H1 (cell line): ENCODE measurements around the gene GPR139. TPM values are rescaled to one million over a fixed set of nuclear protein-coding genes. Genes with fewer than 3 reads are reported as not detected.

Experiments used
- CTCF ChIA-PET: fragments of 300-600 bp; sonication (Branson Sonifier 250); formaldehyde crosslinking; loops from one replicate; lab custom pipeline; 2021; ENCODE audit not compliant: partially characterized antibody; lab: Charles Lee
- POLR2A ChIA-PET: fragments of 300-600 bp; sonication (Branson Sonifier 250); formaldehyde crosslinking; loops from one replicate; lab custom pipeline; 2021; ENCODE audit warnings: inconsistent platforms; ENCODE audit not compliant: partially characterized antibody; lab: Charles Lee
- DNase-seq, 2 experiments: peaks; one replicate each; pipeline versions ENCODE4 v3.0.0 to v3.0.0-alpha.2; 2010 to 2022; ENCODE audit warnings: low spot score in 2 of 2, low read depth in 1 of 2, mixed read lengths in 1 of 2
- FAIRE-seq: peaks from 2 replicates; lab custom pipeline; 2011; peaks lifted over from hg19 to GRCh38; lab: Jason Lieb, UNC
- H2AFZ ChIP-seq: 2 replicates; pipeline ENCODE4 v1.8.1; 2012; ENCODE audit warnings: low read length, inconsistent platforms
- H2AK5ac ChIP-seq: 2 replicates; pipeline ENCODE4 v1.6.1; 2013; ENCODE audit warnings: low read depth, low read length
- H2BK120ac ChIP-seq: replicated peaks from 2 replicates; pipeline ENCODE3; 2013; ENCODE audit warnings: low read depth, low read length, inconsistent platforms
- H2BK12ac ChIP-seq: 2 replicates; pipeline ENCODE4 v1.6.1; 2013; ENCODE audit warnings: low read depth, low read length
- H2BK15ac ChIP-seq: 2 replicates; pipeline ENCODE4 v1.6.1; 2013; ENCODE audit warnings: low read length
- H2BK20ac ChIP-seq: 2 replicates; pipeline ENCODE4 v1.6.1; 2013; ENCODE audit warnings: low read length
- H2BK5ac ChIP-seq: 2 replicates; pipeline ENCODE4 v1.6.1; 2013; ENCODE audit warnings: low read depth, low read length
- H3K14ac ChIP-seq: 2 replicates; pipeline ENCODE4 v1.6.1; 2013; ENCODE audit warnings: inconsistent platforms; ENCODE audit not compliant: insufficient read length
- H3K18ac ChIP-seq: 2 replicates; pipeline ENCODE4 v1.6.1; 2013; ENCODE audit warnings: low read length; ENCODE audit errors: extremely low read depth
- H3K23ac ChIP-seq: 2 replicates; pipeline ENCODE4 v1.6.1; 2013; ENCODE audit warnings: inconsistent platforms; ENCODE audit not compliant: insufficient read length
- H3K23me2 ChIP-seq: 2 replicates; pipeline ENCODE4 v1.6.1; 2013; ENCODE audit warnings: low read depth, low read length
- H3K27ac ChIP-seq: 2 replicates; pipeline ENCODE4 v1.6.1; 2011; ENCODE audit warnings: low read depth, low read length, inconsistent platforms
- H3K27me3 ChIP-seq, 4 experiments: replicated peaks in 1 of 4; 1 replicate in 1 of 4; 2 replicates in 3 of 4; pipeline versions ENCODE4 v1.6.1 to v1.8.1; 2011 to 2013; ENCODE audit warnings: low read length in 3 of 4, mild to moderate bottlenecking in 3 of 4, inconsistent platforms in 2 of 4, mixed read lengths in 2 of 4, moderate library complexity in 1 of 4; ENCODE audit not compliant: control insufficient read depth in 3 of 4, insufficient read depth in 3 of 4; ENCODE audit errors: extremely low read depth in 1 of 4
- H3K36me3 ChIP-seq, 4 experiments: 2 replicates each; pipeline versions ENCODE4 v1.6.1 to v1.8.1; 2011 to 2013; ENCODE audit warnings: mild to moderate bottlenecking in 4 of 4, low read length in 3 of 4, moderate library complexity in 2 of 4, control low read depth in 1 of 4, inconsistent platforms in 1 of 4; ENCODE audit not compliant: insufficient read depth in 4 of 4, control insufficient read depth in 2 of 4
- H3K4ac ChIP-seq: replicated peaks from 2 replicates; pipeline ENCODE3; 2013; ENCODE audit warnings: low read length, low read depth, mixed read lengths, inconsistent platforms; ENCODE audit not compliant: insufficient read length
- H3K4me1 ChIP-seq, 4 experiments: replicated peaks in 1 of 4; 1 replicate in 1 of 4; 2 replicates in 3 of 4; pipeline versions ENCODE4 v1.6.1 to v1.8.1; 2011 to 2013; ENCODE audit warnings: low read length in 3 of 4, inconsistent platforms in 2 of 4, mixed read lengths in 1 of 4; ENCODE audit not compliant: insufficient read depth in 4 of 4, control insufficient read depth in 3 of 4
- H3K4me2 ChIP-seq, 2 experiments: 2 replicates each; pipeline versions ENCODE4 v1.6.1 to v1.8.1; 2011 to 2013; ENCODE audit warnings: low read depth in 2 of 2, low read length in 2 of 2, control low read depth in 1 of 2, inconsistent platforms in 1 of 2, mild to moderate bottlenecking in 1 of 2; ENCODE audit not compliant: insufficient read depth in 1 of 2
- H3K4me3 ChIP-seq, 4 experiments: fragments of 200-600, 300-600 bp in 1 of 4; sonication (generic), shearing (Covaris generic), sonication (Bioruptor Twin) in 1 of 4; 2 replicates each; pipeline versions ENCODE4 v1.5.1 to v1.8.1; 2011 to 2016; ENCODE audit warnings: low read length in 4 of 4, low read depth in 3 of 4, control low read depth in 2 of 4, inconsistent platforms in 2 of 4, mild to moderate bottlenecking in 2 of 4, mixed read lengths in 1 of 4, moderate library complexity in 1 of 4; ENCODE audit not compliant: insufficient read depth in 2 of 4; ENCODE audit errors: extremely low read depth in 1 of 4
- H3K56ac ChIP-seq: replicated peaks from 2 replicates; pipeline ENCODE3; 2013; ENCODE audit warnings: low read depth, mild to moderate bottlenecking, mixed read lengths, low read length, inconsistent platforms; ENCODE audit not compliant: insufficient read length
- H3K79me1 ChIP-seq: 2 replicates; pipeline ENCODE4 v1.6.1; 2013; ENCODE audit warnings: low read depth, low read length, control low read depth
- H3K79me2 ChIP-seq, 2 experiments: 2 replicates each; pipeline versions ENCODE4 v1.6.1 to v1.8.1; 2012 to 2013; ENCODE audit warnings: low read length in 2 of 2, mild to moderate bottlenecking in 2 of 2, inconsistent platforms in 1 of 2; ENCODE audit not compliant: insufficient read depth in 2 of 2, control insufficient read depth in 1 of 2
- H3K9ac ChIP-seq, 4 experiments: replicated peaks in 1 of 4; 1 replicate in 1 of 4; 2 replicates in 3 of 4; pipeline versions ENCODE4 v1.6.1 to v1.8.1; 2011 to 2013; ENCODE audit warnings: low read depth in 3 of 4, low read length in 3 of 4, control low read depth in 2 of 4, mild to moderate bottlenecking in 2 of 4, moderate library complexity in 2 of 4, inconsistent platforms in 1 of 4; ENCODE audit errors: extremely low read depth in 1 of 4
- H3K9me3 ChIP-seq, 2 experiments: 2 replicates each; pipeline versions ENCODE4 v1.6.1 to v1.8.1; 2012 to 2013; ENCODE audit warnings: mild to moderate bottlenecking in 2 of 2, moderate library complexity in 2 of 2, control low read depth in 1 of 2, inconsistent platforms in 1 of 2, low read depth in 1 of 2, low read length in 1 of 2, mixed read lengths in 1 of 2; ENCODE audit not compliant: insufficient read depth in 2 of 2
- H4K20me1 ChIP-seq, 2 experiments: replicated peaks in 1 of 2; 2 replicates each; pipeline versions ENCODE3 to v1.8.1; 2011 to 2013; ENCODE audit warnings: inconsistent platforms in 2 of 2, low read length in 2 of 2, mild to moderate bottlenecking in 1 of 2; ENCODE audit not compliant: insufficient read depth in 2 of 2, control insufficient read depth in 1 of 2
- H4K5ac ChIP-seq: 2 replicates; pipeline ENCODE4 v1.6.1; 2013; ENCODE audit warnings: low read length, low read depth, mixed read lengths, inconsistent platforms; ENCODE audit not compliant: insufficient read length
- H4K8ac ChIP-seq: 2 replicates; pipeline ENCODE4 v1.8.0; 2013; ENCODE audit warnings: mild to moderate bottlenecking, moderate library complexity, low read length, inconsistent platforms; ENCODE audit not compliant: insufficient read depth; ENCODE audit errors: extremely low read depth
- H4K91ac ChIP-seq: replicated peaks from 2 replicates; pipeline ENCODE3; 2013; ENCODE audit warnings: low read length, mixed read lengths, inconsistent platforms; ENCODE audit not compliant: insufficient read length
- CHD1 ChIP-seq: IDR thresholded peaks from 2 replicates; pipeline ENCODE4 v1.6.1; 2012; ENCODE audit warnings: low read depth, low read length, improper control_type of control experiment
- EGR1 ChIP-seq: IDR thresholded peaks from 2 replicates; pipeline ENCODE4 v1.6.1; 2011; ENCODE audit warnings: low read depth, low read length, borderline replicate concordance
- MAX ChIP-seq: IDR thresholded peaks from 2 replicates; pipeline ENCODE4 v1.6.1; 2012; ENCODE audit warnings: inconsistent platforms
- SP1 ChIP-seq: IDR thresholded peaks from 2 replicates; pipeline ENCODE4 v1.6.1; 2011; ENCODE audit warnings: low read depth, low read length
- TAF7 ChIP-seq: optimal IDR thresholded peaks from 2 replicates; pipeline ENCODE3; 2011; ENCODE audit warnings: low read depth, mild to moderate bottlenecking, inconsistent platforms, low read length, moderate library complexity, borderline replicate concordance
- ZNF274 ChIP-seq: IDR thresholded peaks from 2 replicates; pipeline ENCODE4 v1.7.0; 2012; ENCODE audit warnings: low read length, borderline replicate concordance; ENCODE audit errors: extremely low read depth
- WGBS, 2 experiments: shearing (Covaris generic) in 1 of 2; methylation state at CpG; one replicate each; pipeline versions ENCODE4 v1.1.6 to v1.1.7; 2013 to 2015; ENCODE audit warnings: low lambda C conversion rate in 2 of 2, mixed read lengths in 2 of 2, inconsistent platforms in 1 of 2, low coverage in 1 of 2, missing lambda C conversion rate in 1 of 2; ENCODE audit not compliant: insufficient replicate concordance in 2 of 2, insufficient coverage in 1 of 2, insufficient read length in 1 of 2; ENCODE audit errors: extremely low coverage in 1 of 2, missing lambda C conversion rate in 1 of 2; 5-methylcytosine and 5-hydroxymethylcytosine counted together
- polyA plus RNA-seq, 7 experiments: library from polyadenylated mRNA; depleted of rRNA in 3 of 7; stranded (reverse) in 5 of 7; unstranded in 2 of 7; fragments of >200 nt in 5 of 7; fragments of 200-250 nt in 2 of 7; gene quantifications; 1 replicate in 5 of 7; 2 replicates in 1 of 7; 4 replicates in 1 of 7; pipeline versions ENCODE4 v1.2.1 to v1.2.3, GENCODE V29; 2011 to 2013; ENCODE audit warnings: missing spikeins in 2 of 7, mixed read lengths in 2 of 7
- total RNA-seq: library from RNA; stranded (reverse); fragmentation: NEBNext Ultra II Directional; extraction: Animal tissue kit (Norgen Biotek cat#: 25700); gene quantifications from 2 replicates; pipeline ENCODE4 v1.2.1, GENCODE V29; 2021

The GPR139 gene
- total and polyA plus RNA-seq, 2 of the 8 experiments (the other 6 are each of a cell fraction or from before 2014, with no cell fraction given) = 0.84 to 2.2 TPM

GRCh38 chr16:20072146-20072873 is 1.4 kb downstream of the GPR139 start:
- FAIRE-seq (no peak), DNase-seq (no peak)
- Histone ChIP-seq H3K9ac (peak overlapping the region in 1 of 4 experiments; percentile 38; a peak in 2 of 7 replicates), H3K27ac (no peak overlapping the region), H2BK20ac (no peak overlapping the region), H4K20me1 (peaks cover 0 to 2% of the 10 kb centered on the region in 2 experiments), H3K23me2 (peaks cover 19% of the 10 kb centered on the region), H3K79me1 (no peaks in the 10 kb centered on the region; the same call in 1 of the 2 replicates), H3K23ac (no peak overlapping the region), H2AFZ (no peak overlapping the region), H3K56ac (no peak overlapping the region), H3K14ac (no peak overlapping the region), H4K91ac (no peak overlapping the region), H2BK120ac (no peak overlapping the region), H2BK15ac (no peak overlapping the region), H2BK5ac (no peak overlapping the region), H3K18ac (no peak overlapping the region), H3K36me3 (peaks cover 0 to 3% (median 0%) of the 10 kb centered on the region in 4 experiments; a peak in 1 of 8 replicates), H3K4ac (no peak overlapping the region), H4K8ac (no peak overlapping the region; the same call in 1 of the 2 replicates), H4K5ac (no peak overlapping the region), H3K4me1 (peaks cover 7 to 23% (median 15%) of the 10 kb centered on the region in 4 experiments), H3K4me2 (peak overlapping the region; percentile 85 to 97), H2AK5ac (0 out of 2 replicates have a peak overlapping the region, but pooled peaks have one; percentile 34), H3K9me3 (peaks cover 0 to 6% of the 10 kb centered on the region in 2 experiments; a peak in 2 of 4 replicates), H3K79me2 (0 out of 4 replicates have a peak, but pooled peaks cover 0 to 8% of the 10 kb centered on the region in 2 experiments), H3K27me3 (peaks cover 3 to 37% (median 34%) of the 10 kb centered on the region in 4 experiments), H2BK12ac (no peak overlapping the region; the same call in 1 of the 2 replicates), H3K4me3 (peak overlapping the region; percentile 54 to 67 (median 59); a peak in 7 of 8 replicates)
- CTCF ChIA-PET = interaction anchor here (0.6 to 2.2 kb wide), 9 partner anchors 38 to 312 kb away, joined by 3 to 10 read pairs (median 3); no protein-coding TSS in a partner anchor
- 61% methylated on average over 10 of the region's 11 CpGs; no CpG with 5 or more reads in 1 of the 2 experiments for WGBS, 2 experiments
- POLR2A ChIA-PET = interaction anchor here (0.6 to 1.3 kb wide), 2 partner anchors 24 to 362 kb away, joined by 3 to 4 read pairs; no protein-coding TSS in a partner anchor
- TF ChIP-seq CHD1 (no peak), TAF7 (no peak), ZNF274 (no peak), SP1 (no peak), MAX (no peak), EGR1 (no peak)
